ENCODE data around the gene ALDH1B1.
A peak's percentile ranks its signal among the peaks of the same experiment; 100 is the strongest.

ALDH1B1 gene

DNA sequence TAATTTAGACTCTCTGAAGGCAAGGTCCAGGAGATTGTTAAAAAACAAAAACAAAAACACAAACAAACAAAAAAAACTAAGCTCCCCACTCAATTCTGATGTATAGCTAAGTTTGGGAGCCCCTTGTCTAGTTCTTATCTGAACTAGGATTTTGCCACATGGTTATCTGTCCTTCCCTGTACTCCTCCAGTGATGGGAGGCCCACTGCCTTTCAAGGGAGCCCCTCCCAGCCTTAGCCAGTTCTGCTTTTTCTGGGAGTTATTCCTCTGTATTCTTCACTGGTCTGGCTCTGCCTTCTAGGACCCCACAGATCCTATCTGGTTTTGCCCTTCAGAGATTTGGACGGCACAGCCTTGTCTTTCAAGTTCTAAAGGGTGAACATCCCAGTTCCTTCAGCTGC, 2.1 kb upstream of the ALDH1B1 start:
- TF ChIP-seq, protein P1, sequence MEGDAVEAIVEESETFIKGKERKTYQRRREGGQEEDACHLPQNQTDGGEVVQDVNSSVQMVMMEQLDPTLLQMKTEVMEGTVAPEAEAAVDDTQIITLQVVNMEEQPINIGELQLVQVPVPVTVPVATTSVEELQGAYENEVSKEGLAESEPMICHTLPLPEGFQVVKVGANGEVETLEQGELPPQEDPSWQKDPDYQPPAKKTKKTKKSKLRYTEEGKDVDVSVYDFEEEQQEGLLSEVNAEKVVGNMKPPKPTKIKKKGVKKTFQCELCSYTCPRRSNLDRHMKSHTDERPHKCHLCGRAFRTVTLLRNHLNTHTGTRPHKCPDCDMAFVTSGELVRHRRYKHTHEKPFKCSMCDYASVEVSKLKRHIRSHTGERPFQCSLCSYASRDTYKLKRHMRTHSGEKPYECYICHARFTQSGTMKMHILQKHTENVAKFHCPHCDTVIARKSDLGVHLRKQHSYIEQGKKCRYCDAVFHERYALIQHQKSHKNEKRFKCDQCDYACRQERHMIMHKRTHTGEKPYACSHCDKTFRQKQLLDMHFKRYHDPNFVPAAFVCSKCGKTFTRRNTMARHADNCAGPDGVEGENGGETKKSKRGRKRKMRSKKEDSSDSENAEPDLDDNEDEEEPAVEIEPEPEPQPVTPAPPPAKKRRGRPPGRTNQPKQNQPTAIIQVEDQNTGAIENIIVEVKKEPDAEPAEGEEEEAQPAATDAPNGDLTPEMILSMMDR (IDR thresholded peaks at IDR 0.05; ENCODE audit: control insufficient read depth, insufficient read depth, low read depth, low read length, missing control alignments): no peak
- H3K4me3 ChIP-seq (ENCODE audit: control insufficient read depth, low read depth, low read length): no peak overlapping the region
- no peak for DNase-seq (ENCODE audit: low read depth)

DNA sequence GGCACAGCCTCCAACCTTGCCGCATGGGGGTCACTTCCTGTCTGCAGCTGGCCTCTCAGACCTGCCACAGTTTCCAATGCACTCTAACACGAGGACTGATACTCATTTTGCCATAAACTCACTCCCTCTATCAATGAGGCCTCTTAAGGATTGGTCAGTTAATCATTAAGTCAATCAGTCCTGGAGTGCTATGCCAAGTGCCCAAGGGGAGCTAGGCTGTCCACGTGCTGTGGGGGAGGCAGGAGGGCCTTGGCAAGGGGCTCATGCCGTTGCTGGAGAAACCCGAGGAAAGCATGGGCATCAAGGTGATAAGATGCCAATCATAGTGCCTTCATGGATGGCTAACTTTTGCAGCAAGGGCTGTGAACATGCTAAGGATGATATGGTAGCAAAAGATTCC, 1.7 kb upstream of the ALDH1B1 start:
- TF ChIP-seq, protein P1 (IDR thresholded peaks at IDR 0.05; ENCODE audit: control insufficient read depth, insufficient read depth, low read depth, low read length, missing control alignments): no peak
- no peak overlapping the region for H3K4me3 ChIP-seq (ENCODE audit: control insufficient read depth, low read depth, low read length)
- no peak for DNase-seq (ENCODE audit: low read depth)

DNA sequence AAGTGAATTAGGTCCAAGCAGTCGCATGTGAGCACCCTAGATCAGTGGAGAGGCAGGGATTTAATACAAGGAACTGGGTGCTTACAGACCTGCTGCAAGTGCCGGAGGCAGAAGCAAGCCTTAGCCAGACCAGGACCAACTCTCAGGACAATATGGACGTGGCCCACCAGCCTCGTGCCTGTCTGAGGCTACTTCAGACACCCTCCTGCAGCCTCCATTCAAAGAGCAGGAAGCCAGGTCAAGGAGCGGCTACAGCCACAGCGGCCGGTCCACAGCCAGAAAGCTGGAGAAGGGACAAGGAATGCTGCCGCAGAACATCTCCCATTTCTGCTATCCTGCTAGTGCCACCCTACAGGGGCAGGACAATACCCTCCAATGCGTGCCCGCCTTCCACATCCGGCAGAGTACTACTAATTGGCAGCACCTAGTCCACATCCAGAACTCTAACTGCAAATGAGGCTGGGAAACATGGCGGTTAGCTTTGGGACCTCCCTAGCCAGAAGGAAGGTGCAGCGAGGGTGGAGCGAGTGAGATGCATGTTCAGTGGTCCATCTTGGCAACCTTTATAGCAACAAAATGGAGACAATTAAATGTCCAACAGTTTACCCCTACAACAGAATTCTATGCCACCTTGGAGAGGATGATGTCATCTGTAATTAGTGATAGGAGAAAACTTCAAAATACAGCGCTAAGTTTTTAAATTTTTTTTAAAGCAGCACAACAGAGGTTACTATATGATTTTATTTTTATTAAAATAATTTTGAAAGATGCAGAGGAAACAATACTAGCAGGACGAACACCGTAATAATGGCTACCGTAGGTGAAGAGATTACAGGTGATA, 1.0 kb upstream of the ALDH1B1 start:
- H3K4me3 ChIP-seq (ENCODE audit: control insufficient read depth, low read depth, low read length): no peak overlapping the region
- TF ChIP-seq, protein P1 (IDR thresholded peaks at IDR 0.05; ENCODE audit: control insufficient read depth, insufficient read depth, low read depth, low read length, missing control alignments): no peak
- no peak for DNase-seq (ENCODE audit: low read depth)

DNA sequence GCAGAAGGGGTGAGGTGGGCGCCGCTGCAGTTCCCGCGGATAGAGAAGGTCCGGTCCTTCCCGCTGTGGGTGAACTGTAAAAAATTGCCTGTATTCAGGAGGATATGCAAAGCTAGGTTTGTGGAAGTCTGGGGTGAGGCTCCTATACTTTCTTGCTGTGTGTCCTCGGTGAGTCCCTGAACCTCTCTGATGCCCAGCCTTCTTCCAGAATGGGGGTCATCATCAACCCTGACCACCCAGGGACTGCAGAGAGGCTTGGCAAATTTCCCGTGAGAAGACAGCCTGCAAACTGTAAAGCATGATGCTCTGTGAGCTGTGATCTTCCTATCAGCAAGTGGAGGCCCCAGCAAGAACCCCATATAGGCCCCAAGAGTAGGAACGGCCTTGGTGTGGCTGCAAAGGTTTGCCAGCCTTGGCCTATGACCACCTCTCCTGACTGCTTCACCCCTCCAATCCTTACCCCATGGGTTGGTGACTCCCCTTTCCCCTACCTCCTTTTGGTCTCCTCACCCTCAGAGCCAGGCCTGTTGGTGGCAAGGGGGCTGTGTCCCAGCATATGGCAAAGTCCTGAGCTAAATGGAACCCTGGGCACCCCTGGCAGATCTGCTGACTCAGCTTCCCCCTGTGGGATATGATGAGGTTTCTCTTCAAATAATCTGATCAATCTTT, 760 bp downstream of the ALDH1B1 start:
- peak overlapping the region; percentile 89 for H3K4me3 ChIP-seq (ENCODE audit: control insufficient read depth, low read depth, low read length)
- DNase-seq (ENCODE audit: low read depth): no peak
- TF ChIP-seq, protein P1 (IDR thresholded peaks at IDR 0.05; ENCODE audit: control insufficient read depth, insufficient read depth, low read depth, low read length, missing control alignments): no peak

DNA sequence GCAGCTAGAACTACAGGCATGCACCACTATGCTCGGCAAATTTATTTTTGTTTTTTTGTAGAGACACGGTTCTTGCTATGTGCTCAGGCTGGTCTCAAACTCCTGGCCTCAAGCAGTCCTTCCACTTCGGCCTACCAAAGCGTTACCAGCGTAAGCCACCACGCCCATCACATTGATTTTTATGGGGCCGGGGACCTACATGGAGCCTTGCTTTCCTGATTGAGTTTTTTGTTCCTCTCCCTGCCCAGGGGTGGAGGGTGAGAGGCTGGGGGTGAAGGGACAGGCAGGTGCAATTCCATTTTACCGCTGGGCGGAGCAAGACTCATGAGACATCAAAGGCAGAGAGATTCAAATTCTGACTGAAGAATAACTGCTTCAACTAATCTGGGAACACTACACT, 1.9 kb downstream of the ALDH1B1 start:
- H3K4me3 ChIP-seq (ENCODE audit: control insufficient read depth, low read depth, low read length): no peak overlapping the region
- TF ChIP-seq, protein P1 (IDR thresholded peaks at IDR 0.05; ENCODE audit: control insufficient read depth, insufficient read depth, low read depth, low read length, missing control alignments): no peak
- DNase-seq (ENCODE audit: low read depth): no peak

DNA sequence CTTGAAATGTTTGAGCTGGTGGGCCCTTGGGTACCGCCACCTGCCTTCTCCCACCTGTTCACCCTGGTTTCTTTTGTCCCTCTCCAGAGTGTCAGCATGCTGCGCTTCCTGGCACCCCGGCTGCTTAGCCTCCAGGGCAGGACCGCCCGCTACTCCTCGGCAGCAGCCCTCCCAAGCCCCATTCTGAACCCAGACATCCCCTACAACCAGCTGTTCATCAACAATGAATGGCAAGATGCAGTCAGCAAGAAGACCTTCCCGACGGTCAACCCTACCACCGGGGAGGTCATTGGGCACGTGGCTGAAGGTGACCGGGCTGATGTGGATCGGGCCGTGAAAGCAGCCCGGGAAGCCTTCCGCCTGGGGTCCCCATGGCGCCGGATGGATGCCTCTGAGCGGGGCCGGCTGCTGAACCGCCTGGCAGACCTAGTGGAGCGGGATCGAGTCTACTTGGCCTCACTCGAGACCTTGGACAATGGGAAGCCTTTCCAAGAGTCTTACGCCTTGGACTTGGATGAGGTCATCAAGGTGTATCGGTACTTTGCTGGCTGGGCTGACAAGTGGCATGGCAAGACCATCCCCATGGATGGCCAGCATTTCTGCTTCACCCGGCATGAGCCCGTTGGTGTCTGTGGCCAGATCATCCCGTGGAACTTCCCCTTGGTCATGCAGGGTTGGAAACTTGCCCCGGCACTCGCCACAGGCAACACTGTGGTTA, 3.3 kb downstream of the ALDH1B1 start:
- TF ChIP-seq, protein P1 (IDR thresholded peaks at IDR 0.05; ENCODE audit: control insufficient read depth, insufficient read depth, low read depth, low read length, missing control alignments): no peak
- DNase-seq (ENCODE audit: low read depth): no peak
- H3K4me3 ChIP-seq (ENCODE audit: control insufficient read depth, low read depth, low read length): no peak overlapping the region

Data from AG09309 (cell line).